Thyroid gland (tissue), 4 donors: ENCODE measurements around the gene CFL1.

ENCODE experiments used
- CTCF ChIP-seq, 6 experiments: fragments of 200-600 bp in 3 of 6; fragments of 450-650 bp in 3 of 6; sonication (generic) in 3 of 6; IDR thresholded peaks; one replicate each; pipeline ENCODE4 v1.5.1; 2016 to 2019; ENCODE audit warnings: antibody characterized with exemption in 6 of 6, mild to moderate bottlenecking in 2 of 6, inconsistent platforms in 1 of 6, moderate library complexity in 1 of 6
- POLR2A ChIP-seq, 2 donors: fragments of 450-650 bp; IDR thresholded peaks; one replicate each; pipeline ENCODE4 v1.6.1; 2017; ENCODE audit warnings: antibody characterized with exemption in 2 of 2, mild to moderate bottlenecking in 2 of 2, moderate library complexity in 1 of 2

- TF ChIP-seq CTCF (IDR thresholded peaks at IDR 0.05) (no peak), POLR2A (IDR thresholded peaks at IDR 0.05) (no peak)
These were observed 25.2 kb upstream of the CFL1 start for GRCh38 chr11:65883058-65883761.
